Measurements from ENCODE around the gene SH3BP2. TPM values are rescaled to one million over a fixed set of nuclear protein-coding genes. Genes with fewer than 3 reads are reported as not detected.

Gene SH3BP2
- total and polyA plus RNA-seq, 2 donors from 2014 or later, result 27.3 to 128 TPM

GRCh38 chr4:2879026-2879425, 86.1 kb downstream of the SH3BP2 start:
- no peak for FAIRE-seq
- Histone ChIP-seq H3K9me3 (ENCODE audit: control insufficient read depth in 2 of 3, insufficient read depth in 1 of 3, low read length in 3 of 3) (no peaks in the 10 kb centered on the region), H3K27ac (ENCODE audit: low read depth in 2 of 2, low read length in 2 of 2) (no peak overlapping the region), H3K9ac (ENCODE audit: low read length in 3 of 3) (no peak overlapping the region), H3K36me3 (ENCODE audit: control insufficient read depth in 2 of 3, insufficient read depth in 3 of 3, low read length in 3 of 3) (peaks cover 6 to 24% (median 15%) of the 10 kb centered on the region in 3 donors), H3K27me3 (ENCODE audit: control insufficient read depth, insufficient read depth, low read length) (no peaks in the 10 kb centered on the region), H3K4me3 (ENCODE audit: low read length in 3 of 3) (no peak overlapping the region), H3K4me1 (ENCODE audit: control insufficient read depth in 2 of 3, insufficient read depth in 2 of 3, low read depth in 1 of 3, low read length in 3 of 3) (peaks cover 0 to 7% (median 0%) of the 10 kb centered on the region in 3 donors)
- no peak for DNase-seq
- intact Hi-C loops (cut with DNase I), result no loop called here
- TF ChIP-seq CTCF (IDR thresholded peaks at IDR 0.05; ENCODE audit: borderline replicate concordance, extremely low read depth, insufficient read depth), result no peak

- intact Hi-C loops (cut with DNase I), result no loop called here
- FAIRE-seq, result no peak
Observed at GRCh38 chr4:2881431-2881830, 88.5 kb downstream of the SH3BP2 start.

GRCh38 chr4:2882341-2882740, 89.5 kb downstream of the SH3BP2 start:
- H3K4me3 ChIP-seq (ENCODE audit: low read length in 3 of 3), result no peak overlapping the region
- DNase-seq (no peak), FAIRE-seq (no peak)
- no peak overlapping the region for H3K9ac ChIP-seq (ENCODE audit: low read length in 3 of 3)
- no peak for TF ChIP-seq CTCF (IDR thresholded peaks at IDR 0.05; ENCODE audit: borderline replicate concordance, extremely low read depth, insufficient read depth)
- H3K36me3 ChIP-seq (ENCODE audit: control insufficient read depth in 2 of 3, insufficient read depth in 3 of 3, low read length in 3 of 3), result peaks cover 11 to 45% (median 31%) of the 10 kb centered on the region in 3 donors
- no peaks in the 10 kb centered on the region for H3K27me3 ChIP-seq (ENCODE audit: control insufficient read depth, insufficient read depth, low read length)
- H3K4me1 ChIP-seq (ENCODE audit: control insufficient read depth in 2 of 3, insufficient read depth in 2 of 3, low read depth in 1 of 3, low read length in 3 of 3), result no peaks in the 10 kb centered on the region
- intact Hi-C loops (cut with DNase I), result no loop called here
- no peaks in the 10 kb centered on the region for H3K9me3 ChIP-seq (ENCODE audit: control insufficient read depth in 2 of 3, insufficient read depth in 1 of 3, low read length in 3 of 3)
- no peak overlapping the region for H3K27ac ChIP-seq (ENCODE audit: low read depth in 2 of 2, low read length in 2 of 2)

More at GRCh38 chr4:2881431-2881830, 88.5 kb downstream of the SH3BP2 start:
- Histone ChIP-seq H3K27me3 (ENCODE audit: control insufficient read depth, insufficient read depth, low read length) (no peaks in the 10 kb centered on the region), H3K4me3 (ENCODE audit: low read length in 3 of 3) (no peak overlapping the region), H3K9ac (ENCODE audit: low read length in 3 of 3) (no peak overlapping the region), H3K27ac (ENCODE audit: low read depth in 2 of 2, low read length in 2 of 2) (no peak overlapping the region), H3K36me3 (ENCODE audit: control insufficient read depth in 2 of 3, insufficient read depth in 3 of 3, low read length in 3 of 3) (peaks cover 11 to 41% (median 29%) of the 10 kb centered on the region in 3 donors), H3K4me1 (ENCODE audit: control insufficient read depth in 2 of 3, insufficient read depth in 2 of 3, low read depth in 1 of 3, low read length in 3 of 3) (no peaks in the 10 kb centered on the region), H3K9me3 (ENCODE audit: control insufficient read depth in 2 of 3, insufficient read depth in 1 of 3, low read length in 3 of 3) (no peaks in the 10 kb centered on the region)
- no peak for DNase-seq
- no peak for TF ChIP-seq CTCF (IDR thresholded peaks at IDR 0.05; ENCODE audit: borderline replicate concordance, extremely low read depth, insufficient read depth)

- intact Hi-C loops (cut with DNase I), result no loop called here
- Histone ChIP-seq H3K4me1 (ENCODE audit: control insufficient read depth in 2 of 3, insufficient read depth in 2 of 3, low read depth in 1 of 3, low read length in 3 of 3) (no peaks in the 10 kb centered on the region), H3K9ac (ENCODE audit: low read length in 3 of 3) (no peak overlapping the region), H3K4me3 (ENCODE audit: low read length in 3 of 3) (no peak overlapping the region), H3K36me3 (ENCODE audit: control insufficient read depth in 2 of 3, insufficient read depth in 3 of 3, low read length in 3 of 3) (peaks cover 7 to 48% (median 29%) of the 10 kb centered on the region in 3 donors), H3K27ac (ENCODE audit: low read depth in 2 of 2, low read length in 2 of 2) (no peak overlapping the region), H3K27me3 (ENCODE audit: control insufficient read depth, insufficient read depth, low read length) (no peaks in the 10 kb centered on the region), H3K9me3 (ENCODE audit: control insufficient read depth in 2 of 3, insufficient read depth in 1 of 3, low read length in 3 of 3) (no peaks in the 10 kb centered on the region)
- TF ChIP-seq CTCF (IDR thresholded peaks at IDR 0.05; ENCODE audit: borderline replicate concordance, extremely low read depth, insufficient read depth), result no peak
- DNase-seq, result no peak
- no peak for FAIRE-seq
Observed at GRCh38 chr4:2886161-2886560, 93.3 kb downstream of the SH3BP2 start.

Measured in kidney (tissue), 14 donors.